Activated CD4-positive, alpha-beta T cell treated with anti-CD3 and anti-CD28 coated beads, Interleukin-2, amount 50 U/mL, for 16 hours (primary cell): ENCODE results near the gene NPL.
A peak's percentile ranks its signal among the peaks of the same experiment; 100 is the strongest.

Experiments
- DNase-seq: peaks from one replicate; pipeline ENCODE4 v3.0.0-alpha.2; 2020

Gene NPL

DNA sequence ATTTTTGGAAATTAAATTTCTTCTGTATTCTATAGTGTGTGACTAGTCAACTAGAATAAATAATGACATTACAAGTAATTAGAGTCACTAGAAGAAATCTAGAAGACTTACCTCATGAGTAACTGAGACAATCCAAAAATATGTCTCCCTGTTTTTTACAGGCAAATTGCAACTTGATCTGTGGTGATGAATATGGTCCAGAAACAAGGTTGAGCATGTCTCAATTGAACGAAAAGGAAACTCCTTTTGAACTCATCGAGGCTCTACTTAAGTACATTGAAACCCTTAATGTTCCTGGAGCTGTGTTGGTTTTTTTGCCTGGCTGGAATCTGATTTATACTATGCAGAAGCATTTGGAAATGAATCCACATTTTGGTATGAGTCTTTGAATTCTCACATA is 86.3 kb downstream of the NPL start:
- no peak for DNase-seq

DNA sequence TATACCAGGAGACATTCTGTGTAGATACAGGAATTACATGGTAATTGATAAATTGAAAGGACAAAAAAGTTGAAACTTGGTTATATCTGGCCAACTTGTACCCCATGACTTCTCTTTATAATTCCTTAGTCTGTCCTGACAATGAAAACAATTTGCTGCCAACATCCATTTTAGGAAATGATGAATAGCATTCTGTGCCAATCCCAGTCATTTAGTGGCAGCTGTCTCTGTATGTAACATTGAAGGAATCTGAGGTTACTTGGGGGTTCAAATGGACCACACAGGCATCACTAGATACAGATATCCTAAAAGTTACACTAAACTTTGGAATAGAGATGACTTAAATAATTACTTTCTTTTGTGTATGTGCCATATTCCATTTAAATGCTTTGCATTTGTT is 87.8 kb downstream of the NPL start:
- no peak for DNase-seq

DNA sequence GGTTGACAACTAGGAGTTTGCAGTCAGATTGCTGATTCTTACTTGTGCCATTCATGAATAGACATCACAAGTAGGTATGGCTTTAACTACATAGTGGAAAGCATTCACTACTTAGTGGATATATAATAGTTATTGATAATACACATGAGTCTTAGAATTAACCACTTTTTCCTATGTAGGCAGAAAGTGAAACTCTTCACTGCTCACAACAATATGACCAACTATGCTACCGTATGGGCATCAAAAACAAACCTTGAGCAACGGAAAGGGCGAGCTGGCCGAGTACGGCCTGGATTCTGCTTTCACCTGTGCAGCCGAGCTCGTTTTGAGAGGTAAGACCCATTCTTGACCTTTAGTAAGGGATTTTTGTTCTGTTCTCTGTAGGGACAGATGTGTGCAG is 88.3 kb downstream of the NPL start:
- DNase-seq, result peak; percentile 11
